GM12873 (cell line): Measurements from ENCODE around the gene MIPOL1.

ENCODE experiments used
- CTCF ChIP-seq: IDR thresholded peaks from 2 replicates; pipeline ENCODE4 v1.5.1; 2012; ENCODE audit warnings: low read depth, mild to moderate bottlenecking, moderate library complexity, low read length, control low read depth; ENCODE audit not compliant: insufficient read depth; ENCODE audit errors: missing control alignments

MIPOL1 gene

GRCh38 chr14:37601865-37602264 lies 404.1 kb downstream of the MIPOL1 start:
- TF ChIP-seq CTCF: no peak
